GM21528 (cell line): ENCODE measurements around the gene TEX13A.

ENCODE experiments used
- ATAC-seq: cut with Tn5 transposase; IDR thresholded peaks from one replicate; pipeline ENCODE4 v1.9.1; 2021; ENCODE audit warnings: mild to moderate bottlenecking, moderate library complexity; ENCODE audit not compliant: unreplicated experiment, low FRiP score

Gene TEX13A

GRCh38 chrX:105189093-105189492 lies 31.4 kb downstream of the TEX13A start:
- no peak for ATAC-seq

DNA sequence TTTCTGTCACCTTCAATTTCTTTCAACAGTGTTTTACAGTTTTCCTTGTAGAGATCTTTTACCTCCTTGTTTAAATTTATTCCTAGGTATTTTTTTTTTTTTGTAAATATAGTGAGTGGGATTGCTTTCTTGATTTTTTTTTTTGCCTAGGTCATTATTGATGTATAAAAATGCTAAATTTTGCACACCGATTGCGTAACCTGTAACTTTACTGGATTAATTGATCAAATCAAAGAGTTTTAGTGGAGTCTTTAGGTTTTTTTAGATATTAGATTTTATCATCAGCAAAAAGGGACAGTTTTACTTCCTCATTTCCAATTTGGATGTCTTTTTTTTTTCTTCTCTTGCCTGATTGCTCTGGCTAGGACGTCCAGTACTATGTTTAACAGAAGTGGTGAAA lies 40.9 kb downstream of the TEX13A start:
- no peak for ATAC-seq

DNA sequence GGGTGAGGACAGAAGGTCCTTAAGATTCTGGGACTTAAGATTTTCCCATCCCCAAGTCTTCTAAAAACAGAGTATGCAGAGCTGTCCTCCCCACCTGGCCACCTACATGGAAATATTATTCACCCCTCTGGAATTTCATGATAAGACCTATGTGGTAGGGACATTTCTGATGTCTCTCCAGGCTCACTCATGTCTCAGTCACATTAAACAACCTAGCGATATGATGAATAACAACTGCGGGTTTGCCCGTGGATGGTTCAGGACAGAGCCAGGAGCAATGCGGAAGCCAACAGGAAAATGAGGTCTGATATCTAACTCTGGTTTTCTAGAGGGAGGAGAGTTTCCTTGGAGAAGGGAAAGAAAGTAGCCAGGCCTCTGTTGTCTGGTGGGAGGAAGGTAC lies 47.4 kb downstream of the TEX13A start:
- ATAC-seq, result no peak
